WI38 (cell line): ENCODE results near the gene TREM1.

Experiments
- H3K4me3 ChIP-seq: 2 replicates; pipeline ENCODE4 v1.5.1; 2011; ENCODE audit warnings: low read depth, mild to moderate bottlenecking, control low read depth, low read length
- TF ChIP-seq, protein P1 (sequence below): IDR thresholded peaks from 2 replicates; pipeline ENCODE4 v1.5.1; 2012; ENCODE audit warnings: low read depth, mild to moderate bottlenecking, control low read depth, low read length

The TREM1 gene

GRCh38 chr6:41294214-41294872, 7.9 kb upstream of the TREM1 start:
- TF ChIP-seq, protein P1, sequence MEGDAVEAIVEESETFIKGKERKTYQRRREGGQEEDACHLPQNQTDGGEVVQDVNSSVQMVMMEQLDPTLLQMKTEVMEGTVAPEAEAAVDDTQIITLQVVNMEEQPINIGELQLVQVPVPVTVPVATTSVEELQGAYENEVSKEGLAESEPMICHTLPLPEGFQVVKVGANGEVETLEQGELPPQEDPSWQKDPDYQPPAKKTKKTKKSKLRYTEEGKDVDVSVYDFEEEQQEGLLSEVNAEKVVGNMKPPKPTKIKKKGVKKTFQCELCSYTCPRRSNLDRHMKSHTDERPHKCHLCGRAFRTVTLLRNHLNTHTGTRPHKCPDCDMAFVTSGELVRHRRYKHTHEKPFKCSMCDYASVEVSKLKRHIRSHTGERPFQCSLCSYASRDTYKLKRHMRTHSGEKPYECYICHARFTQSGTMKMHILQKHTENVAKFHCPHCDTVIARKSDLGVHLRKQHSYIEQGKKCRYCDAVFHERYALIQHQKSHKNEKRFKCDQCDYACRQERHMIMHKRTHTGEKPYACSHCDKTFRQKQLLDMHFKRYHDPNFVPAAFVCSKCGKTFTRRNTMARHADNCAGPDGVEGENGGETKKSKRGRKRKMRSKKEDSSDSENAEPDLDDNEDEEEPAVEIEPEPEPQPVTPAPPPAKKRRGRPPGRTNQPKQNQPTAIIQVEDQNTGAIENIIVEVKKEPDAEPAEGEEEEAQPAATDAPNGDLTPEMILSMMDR, result no peak
- H3K4me3 ChIP-seq, result no peak overlapping the region

DNA sequence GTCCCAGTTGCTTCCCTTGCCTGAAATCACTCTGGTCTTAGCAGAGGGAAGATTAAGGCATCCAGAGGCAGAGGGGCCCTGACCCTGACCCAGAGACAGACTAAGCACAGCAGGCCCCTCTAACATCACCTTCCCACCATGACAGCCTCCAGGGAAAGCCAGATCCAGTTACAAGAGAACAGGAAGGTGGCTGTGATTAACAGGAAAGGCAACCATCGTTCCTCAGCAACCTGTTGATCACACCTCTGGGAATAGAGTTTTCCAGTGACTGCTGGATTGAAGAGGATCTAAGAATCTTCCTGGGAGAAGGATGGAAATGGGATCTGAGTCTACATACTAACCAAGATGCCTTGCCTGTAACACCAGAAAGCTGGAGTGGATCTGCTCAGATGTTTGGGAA, 5.2 kb upstream of the TREM1 start:
- TF ChIP-seq, protein P1, result no peak
- H3K4me3 ChIP-seq, result no peak overlapping the region

GRCh38 chr6:41289815-41290214, 3.3 kb upstream of the TREM1 start:
- TF ChIP-seq, protein P1, result no peak
- no peak overlapping the region for H3K4me3 ChIP-seq

- TF ChIP-seq, protein P1, result no peak
These were observed 2.3 kb upstream of the TREM1 start for GRCh38 chr6:41288754-41289129.

GRCh38 chr6:41288030-41288753, 1.7 kb upstream of the TREM1 start:
- TF ChIP-seq, protein P1, result no peak
- no peak overlapping the region for H3K4me3 ChIP-seq

More at GRCh38 chr6:41288754-41289129, 2.3 kb upstream of the TREM1 start:
- no peak overlapping the region for H3K4me3 ChIP-seq

DNA sequence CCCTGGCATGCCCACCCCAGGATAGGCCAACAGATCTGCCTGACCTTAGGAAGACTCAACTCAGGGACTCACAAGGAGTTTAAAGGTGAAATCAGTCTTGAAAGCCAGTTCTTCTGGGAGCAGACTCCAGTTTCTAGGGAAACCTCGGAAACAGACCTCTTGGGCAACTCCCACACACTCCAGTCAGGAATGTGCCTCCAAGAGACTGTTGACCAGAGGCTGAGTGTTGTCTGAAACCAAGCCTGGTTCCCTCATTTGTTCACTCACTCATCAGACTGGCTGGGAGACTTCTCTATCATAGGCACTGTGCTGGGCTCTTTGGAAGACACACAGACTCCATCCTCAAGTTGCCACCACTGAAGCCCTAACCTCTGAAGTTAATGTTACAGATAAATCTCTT, 1.8 kb downstream of the TREM1 start:
- H3K4me3 ChIP-seq, result no peak overlapping the region
- TF ChIP-seq, protein P1, result no peak

GRCh38 chr6:41283600-41283999, 2.9 kb downstream of the TREM1 start:
- H3K4me3 ChIP-seq, result no peak overlapping the region
- TF ChIP-seq, protein P1, result no peak
